Measurements from ENCODE around the gene ASB18.

Gene ASB18

GRCh38 chr2:236158969-236159777, 105.0 kb downstream of the ASB18 start:
- TF ChIP-seq REST (IDR thresholded peaks at IDR 0.05; ENCODE audit: insufficient read depth in 1 of 2, low read depth in 2 of 2, low read length in 2 of 2) (no peak), POLR2AphosphoS5 (IDR thresholded peaks at IDR 0.05; ENCODE audit: low read depth, low read length) (no peak), FOXP2 (optimal IDR thresholded peaks at IDR 0.05; ENCODE audit: borderline replicate concordance, extremely low read depth, extremely low read length, insufficient read depth) (no peak), TAF1 (IDR thresholded peaks at IDR 0.05; ENCODE audit: borderline replicate concordance, insufficient read depth, low read length) (no peak), SIN3A (IDR thresholded peaks at IDR 0.05; ENCODE audit: borderline replicate concordance, insufficient read depth, low read length) (no peak)

- no peak for TF ChIP-seq POLR2AphosphoS5 (IDR thresholded peaks at IDR 0.05; ENCODE audit: low read depth, low read length)
- no peak for TF ChIP-seq REST (IDR thresholded peaks at IDR 0.05; ENCODE audit: insufficient read depth in 1 of 2, low read depth in 2 of 2, low read length in 2 of 2)
- no peak for TF ChIP-seq TAF1 (IDR thresholded peaks at IDR 0.05; ENCODE audit: borderline replicate concordance, insufficient read depth, low read length)
- no peak for TF ChIP-seq FOXP2 (optimal IDR thresholded peaks at IDR 0.05; ENCODE audit: borderline replicate concordance, extremely low read depth, extremely low read length, insufficient read depth)
- TF ChIP-seq SIN3A (IDR thresholded peaks at IDR 0.05; ENCODE audit: borderline replicate concordance, insufficient read depth, low read length): no peak
Observed at GRCh38 chr2:236157815-236158498, 106.2 kb downstream of the ASB18 start.

GRCh38 chr2:236157366-236157765, 106.8 kb downstream of the ASB18 start:
- TF ChIP-seq FOXP2 (optimal IDR thresholded peaks at IDR 0.05; ENCODE audit: borderline replicate concordance, extremely low read depth, extremely low read length, insufficient read depth) (no peak), TAF1 (IDR thresholded peaks at IDR 0.05; ENCODE audit: borderline replicate concordance, insufficient read depth, low read length) (no peak), SIN3A (IDR thresholded peaks at IDR 0.05; ENCODE audit: borderline replicate concordance, insufficient read depth, low read length) (no peak)

GRCh38 chr2:236156860-236157194, 107.4 kb downstream of the ASB18 start:
- no peak for TF ChIP-seq POLR2AphosphoS5 (IDR thresholded peaks at IDR 0.05; ENCODE audit: low read depth, low read length)
- no peak for TF ChIP-seq FOXP2 (optimal IDR thresholded peaks at IDR 0.05; ENCODE audit: borderline replicate concordance, extremely low read depth, extremely low read length, insufficient read depth)
- TF ChIP-seq SIN3A (IDR thresholded peaks at IDR 0.05; ENCODE audit: borderline replicate concordance, insufficient read depth, low read length): no peak
- no peak for TF ChIP-seq TAF1 (IDR thresholded peaks at IDR 0.05; ENCODE audit: borderline replicate concordance, insufficient read depth, low read length)
- TF ChIP-seq REST (IDR thresholded peaks at IDR 0.05; ENCODE audit: insufficient read depth in 1 of 2, low read depth in 2 of 2, low read length in 2 of 2): no peak

- TF ChIP-seq POLR2AphosphoS5 (IDR thresholded peaks at IDR 0.05; ENCODE audit: low read depth, low read length) (no peak), REST (IDR thresholded peaks at IDR 0.05; ENCODE audit: insufficient read depth in 1 of 2, low read depth in 2 of 2, low read length in 2 of 2) (no peak)
Observed at GRCh38 chr2:236156095-236156859, 107.9 kb downstream of the ASB18 start.
